Lower leg skin (tissue), 3 donors: Measurements from ENCODE around the gene NCKAP5.

Experiments
- CTCF ChIP-seq, 3 donors: fragments of 450-650 bp; IDR thresholded peaks; one replicate each; pipeline ENCODE4 v1.5.1; 2016; ENCODE audit warnings: antibody characterized with exemption in 3 of 3, mild to moderate bottlenecking in 3 of 3, moderate library complexity in 2 of 3
- POLR2A ChIP-seq, 2 donors: fragments of 450-650 bp; IDR thresholded peaks; one replicate each; pipeline ENCODE4 v1.6.1; 2016 to 2017; ENCODE audit warnings: antibody characterized with exemption in 2 of 2, mild to moderate bottlenecking in 1 of 2, moderate library complexity in 1 of 2

GRCh38 chr2:133380991-133381390 is 187.3 kb downstream of the NCKAP5 start:
- TF ChIP-seq CTCF (IDR thresholded peaks at IDR 0.05) (no peak), POLR2A (IDR thresholded peaks at IDR 0.05) (no peak)
